SU-DHL-6 (cell line): Measurements from ENCODE around the gene SLC51B.

Experiments used
- H2AFZ ChIP-seq: fragments of 200-600 bp; sonication (generic); 2 replicates; pipeline ENCODE4 v1.6.1; 2014; ENCODE audit warnings: low read depth, mild to moderate bottlenecking, moderate library complexity, mixed read lengths, antibody characterized with exemption, low read length; ENCODE audit not compliant: severe bottlenecking
- H3F3A ChIP-seq: fragments of 200-600 bp; shearing (Covaris generic); 2 replicates; pipeline ENCODE4 v1.6.0; 2016; ENCODE audit warnings: antibody characterized with exemption, mild to moderate bottlenecking; ENCODE audit not compliant: insufficient read depth
- H3K27ac ChIP-seq: fragments of 200-600 bp; sonication (generic); 2 replicates; pipeline ENCODE4 v1.5.1; 2016; ENCODE audit warnings: low read depth, mild to moderate bottlenecking, low read length, moderate library complexity, mixed read lengths
- H3K27me3 ChIP-seq: fragments of 200-600 bp; sonication (generic), shearing (Covaris generic); 2 replicates; pipeline ENCODE4 v1.6.0; 2014; ENCODE audit warnings: mild to moderate bottlenecking, low read length
- H3K36me3 ChIP-seq: fragments of 200-600 bp; sonication (generic); 2 replicates; pipeline ENCODE4 v1.6.1; 2014; ENCODE audit warnings: mild to moderate bottlenecking, low read length, mixed read lengths
- H3K4me2 ChIP-seq: fragments of 300-600, 200-600 bp; shearing (Covaris generic), sonication (generic); 2 replicates; pipeline ENCODE4 v1.6.0; 2014; ENCODE audit warnings: low read length, low read depth, mild to moderate bottlenecking; ENCODE audit not compliant: poor library complexity, severe bottlenecking
- H3K4me3 ChIP-seq: fragments of 200-600 bp; sonication (generic); 2 replicates; pipeline ENCODE4 v1.5.1; 2014; ENCODE audit warnings: antibody characterized with exemption, low read length, mild to moderate bottlenecking, mixed read lengths; ENCODE audit not compliant: insufficient read depth, poor library complexity, severe bottlenecking
- H3K79me2 ChIP-seq: fragments of 200-600 bp; sonication (generic); 2 replicates; pipeline ENCODE4 v1.6.1; 2014; ENCODE audit warnings: mild to moderate bottlenecking, low read length, moderate library complexity; ENCODE audit not compliant: insufficient read depth
- H3K9ac ChIP-seq: fragments of 200-600 bp; sonication (generic); 2 replicates; pipeline ENCODE4 v1.7.0; 2014; ENCODE audit warnings: mild to moderate bottlenecking, low read length
- H3K9me2 ChIP-seq: fragments of 200-600 bp; sonication (generic); replicated peaks from 2 replicates; pipeline ENCODE4 v1.6.1; 2014; ENCODE audit warnings: low read length; ENCODE audit not compliant: insufficient read depth
- H3K9me3 ChIP-seq: fragments of 200-600 bp; sonication (generic); 2 replicates; pipeline ENCODE4 v1.6.1; 2014; ENCODE audit warnings: low read length, mixed read lengths; ENCODE audit not compliant: insufficient read depth
- H4K20me1 ChIP-seq: fragments of 200-600 bp; sonication (generic); 2 replicates; pipeline ENCODE4 v1.6.1; 2014; ENCODE audit warnings: low read depth, mild to moderate bottlenecking, antibody characterized with exemption, low read length, moderate library complexity, mixed read lengths
- CTCF ChIP-seq: fragments of 200-600 bp; sonication (generic); IDR thresholded peaks from one replicate; pipeline ENCODE4 v1.5.1; 2017; ENCODE audit warnings: antibody characterized with exemption, mild to moderate bottlenecking, low read length, moderate library complexity; ENCODE audit not compliant: insufficient read depth, poor library complexity, severe bottlenecking
- EZH2phosphoT487 ChIP-seq: fragments of 200-600 bp; sonication (generic), shearing (Covaris generic); conservative IDR thresholded peaks from 2 replicates; pipeline ENCODE4 v1.6.1; 2018; ENCODE audit warnings: mild to moderate bottlenecking, antibody characterized with exemption, low read length, moderate library complexity, mixed read lengths

Gene SLC51B

GRCh38 chr15:65044724-65045481 lies at the start of gene SLC51B:
TSS of gene SLC51B (plus strand) at chr15:65045387. CDS start at chr15:65050005, 4,618 bp downstream.
- Histone ChIP-seq H3K27me3 (no peaks in the 10 kb centered on the region), H3K79me2 (no peaks in the 10 kb centered on the region), H3K9ac (no peak within 1 kb of the TSS), H3K9me3 (no peaks in the 10 kb centered on the region), H3K4me2 (no peak within 1 kb of the TSS), H3K36me3 (no peaks in the 10 kb centered on the region), H3F3A (no peaks in the 10 kb centered on the region), H3K9me2 (no peaks in the 10 kb centered on the region), H4K20me1 (no peaks in the 10 kb centered on the region), H2AFZ (no peak within 1 kb of the TSS), H3K4me3 (no peak within 1 kb of the TSS), H3K27ac (no peak within 1 kb of the TSS)
- no peak for TF ChIP-seq CTCF
- TF ChIP-seq EZH2phosphoT487 = no peak

DNA sequence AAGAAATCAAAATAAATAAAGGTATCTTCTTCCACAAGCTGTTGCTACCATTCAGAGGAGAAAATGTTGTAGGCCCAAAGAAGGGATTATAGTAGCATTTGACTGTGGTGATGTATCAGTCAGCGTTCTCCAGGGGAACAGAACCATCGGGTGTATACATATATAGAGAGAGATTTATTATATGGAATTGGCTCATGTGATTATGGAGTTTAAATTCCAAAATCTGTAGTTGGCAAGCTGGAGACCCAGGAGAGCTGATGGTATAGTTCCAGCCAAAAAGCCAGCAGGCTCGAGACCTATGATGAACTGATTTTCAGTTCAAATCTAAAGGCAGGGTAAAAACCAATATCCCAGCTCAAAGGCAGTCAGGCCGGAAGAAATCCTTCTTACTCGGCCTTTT lies 48.1 kb upstream of the SLC51B start:
- H3K9me2 ChIP-seq = no peaks in the 10 kb centered on the region
- no peak overlapping the region for H3K9ac ChIP-seq
- H3F3A ChIP-seq = no peaks in the 10 kb centered on the region
- H3K27me3 ChIP-seq = no peaks in the 10 kb centered on the region
- H3K4me3 ChIP-seq = no peak overlapping the region
- H3K9me3 ChIP-seq = no peaks in the 10 kb centered on the region
- H3K4me2 ChIP-seq = no peak overlapping the region
- H3K36me3 ChIP-seq = no peaks in the 10 kb centered on the region
- TF ChIP-seq CTCF (no peak), EZH2phosphoT487 (no peak)
- H3K79me2 ChIP-seq = no peaks in the 10 kb centered on the region
- H2AFZ ChIP-seq = no peak overlapping the region
- no peaks in the 10 kb centered on the region for H4K20me1 ChIP-seq
- no peak overlapping the region for H3K27ac ChIP-seq

- Histone ChIP-seq H3K9ac (no peak overlapping the region), H3K36me3 (no peaks in the 10 kb centered on the region), H3K27me3 (no peaks in the 10 kb centered on the region), H3K27ac (no peak overlapping the region), H2AFZ (no peak overlapping the region), H3K9me3 (no peaks in the 10 kb centered on the region), H3K4me2 (no peak overlapping the region), H3K4me3 (no peak overlapping the region), H3F3A (no peaks in the 10 kb centered on the region), H4K20me1 (no peaks in the 10 kb centered on the region), H3K79me2 (no peaks in the 10 kb centered on the region), H3K9me2 (no peaks in the 10 kb centered on the region)
- TF ChIP-seq CTCF = no peak
- no peak for TF ChIP-seq EZH2phosphoT487
Measured at GRCh38 chr15:64997745-64998375, 47.3 kb upstream of the SLC51B start.
